Measurements from ENCODE around the gene ATAD2B. TPM values are rescaled to one million over a fixed set of nuclear protein-coding genes. Genes with fewer than 3 reads are reported as not detected.

Gene ATAD2B
- total RNA-seq, 4 donors from 2014 or later = 37.1 to 82.7 (median 40.7) TPM

DNA sequence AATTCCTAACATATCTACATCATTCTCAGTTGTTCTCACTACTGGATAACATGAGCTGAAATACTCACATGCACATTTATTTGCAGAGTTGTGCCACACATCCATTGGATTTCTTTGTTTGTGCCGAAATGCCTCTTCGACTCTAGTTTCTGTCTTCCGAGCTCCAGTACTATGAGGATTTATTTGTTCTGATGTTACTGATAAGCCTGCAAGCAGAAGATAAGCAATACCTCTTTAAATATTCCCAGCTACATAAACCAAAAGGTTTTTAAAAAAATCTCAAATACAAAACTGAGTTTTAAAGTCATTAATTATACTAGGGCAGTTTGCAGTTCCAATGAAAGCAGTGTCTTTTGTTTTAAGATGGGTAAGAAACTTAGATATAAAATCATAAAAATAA, 164.8 kb downstream of the ATAD2B start:
- DNase-seq = no peak
- no peak overlapping the region for H3K27ac ChIP-seq
- WGBS, 2 donors (ENCODE audit: low coverage in 1 of 2) = 72 to 82% methylated on average over 3 of the region's 3 CpGs
- in situ Hi-C loops (cut with MboI; ENCODE audit: low pct_ligation_motif_present in 1 of 4, low pct_unique_long_range_greater_than_20kb in 1 of 4, low sequenced_read_pairs in 3 of 4) = loop anchor here in 1 of 4 donors (25.0 kb wide), 1 partner anchor 400 kb away; no protein-coding TSS in a partner anchor
- H3K9me3 ChIP-seq = no peaks in the 10 kb centered on the region
- peaks cover 0 to 9% (median 4%) of the 10 kb centered on the region in 4 donors for H3K4me1 ChIP-seq
- intact Hi-C loops (cut with DNase I; ENCODE audit: low total_unique reads) = no loop called here
- TF ChIP-seq POLR2A (IDR thresholded peaks at IDR 0.05) (no peak), POLR2AphosphoS5 (IDR thresholded peaks at IDR 0.05) (no peak), EP300 (IDR thresholded peaks at IDR 0.05; ENCODE audit: low read depth) (no peak), CTCF (IDR thresholded peaks at IDR 0.05) (no peak)
- peaks cover 0 to 7% (median 3%) of the 10 kb centered on the region in 4 donors for H3K36me3 ChIP-seq
- no peaks in the 10 kb centered on the region for H3K27me3 ChIP-seq
- H3K4me3 ChIP-seq = no peak overlapping the region

GRCh38 chr2:23761638-23762037, 165.3 kb downstream of the ATAD2B start:
- no peaks in the 10 kb centered on the region for H3K27me3 ChIP-seq
- in situ Hi-C loops (cut with MboI; ENCODE audit: low pct_ligation_motif_present in 1 of 4, low pct_unique_long_range_greater_than_20kb in 1 of 4, low sequenced_read_pairs in 3 of 4) (loop anchor here in 1 of 4 donors (25.0 kb wide), 1 partner anchor 399 kb away; no protein-coding TSS in a partner anchor), intact Hi-C loops (cut with DNase I; ENCODE audit: low total_unique reads) (no loop called here)
- DNase-seq = no peak
- 27 to 33% methylated on average over 1 of the region's 1 CpG for WGBS, 2 donors (ENCODE audit: low coverage in 1 of 2)
- H3K4me1 ChIP-seq = peaks cover 0 to 9% (median 4%) of the 10 kb centered on the region in 4 donors
- H3K36me3 ChIP-seq = peaks cover 0 to 7% (median 3%) of the 10 kb centered on the region in 4 donors
- no peak overlapping the region for H3K4me3 ChIP-seq
- no peaks in the 10 kb centered on the region for H3K9me3 ChIP-seq
- no peak overlapping the region for H3K27ac ChIP-seq
- TF ChIP-seq POLR2AphosphoS5 (IDR thresholded peaks at IDR 0.05) = no peak
- no peak for TF ChIP-seq EP300 (IDR thresholded peaks at IDR 0.05; ENCODE audit: low read depth)
- TF ChIP-seq POLR2A (IDR thresholded peaks at IDR 0.05) = no peak
- TF ChIP-seq CTCF (IDR thresholded peaks at IDR 0.05) = no peak

GRCh38 chr2:23760736-23761135, 166.2 kb downstream of the ATAD2B start:
- no peak overlapping the region for H3K27ac ChIP-seq
- 48 to 49% methylated on average over 4 of the region's 4 CpGs for WGBS, 2 donors (ENCODE audit: low coverage in 1 of 2)
- no peaks in the 10 kb centered on the region for H3K9me3 ChIP-seq
- H3K4me1 ChIP-seq = peaks cover 0 to 9% (median 4%) of the 10 kb centered on the region in 4 donors
- TF ChIP-seq CTCF (IDR thresholded peaks at IDR 0.05) (peak in 4 of 5 experiments; percentile 17 to 31 (median 27)), EP300 (IDR thresholded peaks at IDR 0.05; ENCODE audit: low read depth) (no peak)
- intact Hi-C loops (cut with DNase I; ENCODE audit: low total_unique reads) = no loop called here
- no peak overlapping the region for H3K4me3 ChIP-seq
- in situ Hi-C loops (cut with MboI; ENCODE audit: low pct_ligation_motif_present in 1 of 4, low pct_unique_long_range_greater_than_20kb in 1 of 4, low sequenced_read_pairs in 3 of 4) = loop anchor here in 1 of 4 donors (25.0 kb wide), 1 partner anchor 398 kb away; no protein-coding TSS in a partner anchor
- peaks cover 0 to 7% (median 3%) of the 10 kb centered on the region in 4 donors for H3K36me3 ChIP-seq
- DNase-seq = no peak
- H3K27me3 ChIP-seq = no peaks in the 10 kb centered on the region

- H3K27ac ChIP-seq = no peak overlapping the region
- DNase-seq = no peak
- TF ChIP-seq POLR2AphosphoS5 (IDR thresholded peaks at IDR 0.05) (no peak), EP300 (IDR thresholded peaks at IDR 0.05; ENCODE audit: low read depth) (no peak), POLR2A (IDR thresholded peaks at IDR 0.05) (no peak)
- no peaks in the 10 kb centered on the region for H3K27me3 ChIP-seq
- no peak overlapping the region for H3K4me3 ChIP-seq
- in situ Hi-C loops (cut with MboI; ENCODE audit: low pct_ligation_motif_present in 1 of 4, low pct_unique_long_range_greater_than_20kb in 1 of 4, low sequenced_read_pairs in 3 of 4) = loop anchor here in 1 of 4 donors (25.0 kb wide), 1 partner anchor 396 kb away; no protein-coding TSS in a partner anchor
- peaks cover 0 to 19% (median 8%) of the 10 kb centered on the region in 4 donors for H3K36me3 ChIP-seq
- H3K4me1 ChIP-seq = peaks cover 0 to 9% (median 4%) of the 10 kb centered on the region in 4 donors
- H3K9me3 ChIP-seq = no peaks in the 10 kb centered on the region
- 79 to 84% methylated on average over 5 to 6 of the region's 6 CpGs for WGBS, 2 donors (ENCODE audit: low coverage in 1 of 2)
- intact Hi-C loops (cut with DNase I; ENCODE audit: low total_unique reads) = no loop called here
These were observed 169.1 kb downstream of the ATAD2B start for GRCh38 chr2:23757686-23758433.

Data from transverse colon (tissue), 4 donors.